Skeletal muscle cell (primary cell): Measurements from ENCODE around the gene ADRB2.
"Not testable (repeated sequence)": the region's sequence is repeated elsewhere in the genome, so short reads cannot be mapped to it uniquely, and the experiment has no call there.

ENCODE experiments used
- DNase-seq: peaks from one replicate; pipeline ENCODE4 v3.0.0-alpha.2; 2010; ENCODE audit warnings: low read depth
- H3K4me3 ChIP-seq: 2 replicates; pipeline ENCODE4 v1.5.1; 2011; ENCODE audit warnings: low read depth, mild to moderate bottlenecking, control low read depth, low read length, moderate library complexity

Gene ADRB2

DNA sequence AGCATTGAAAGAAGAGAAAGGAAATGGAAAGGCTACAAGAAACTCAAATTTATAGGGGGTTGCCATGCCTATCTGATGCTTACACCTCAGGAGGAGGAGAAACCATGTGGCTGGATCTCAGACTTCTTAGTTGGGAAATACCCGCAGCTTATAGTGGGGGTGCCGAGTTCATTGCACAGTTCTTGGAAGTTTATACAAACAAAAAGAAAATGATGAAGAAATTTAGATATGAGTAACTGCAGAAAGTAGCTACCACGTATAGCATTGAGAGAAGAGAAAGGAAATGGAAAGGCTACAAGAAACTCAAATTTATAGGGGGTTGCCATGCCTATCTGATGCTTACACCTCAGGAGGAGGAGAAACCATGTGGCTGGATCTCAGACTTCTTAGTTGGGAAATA lies 23.0 kb upstream of the ADRB2 start:
- DNase-seq, H3K4me3 ChIP-seq: not testable (repeated sequence)

DNA sequence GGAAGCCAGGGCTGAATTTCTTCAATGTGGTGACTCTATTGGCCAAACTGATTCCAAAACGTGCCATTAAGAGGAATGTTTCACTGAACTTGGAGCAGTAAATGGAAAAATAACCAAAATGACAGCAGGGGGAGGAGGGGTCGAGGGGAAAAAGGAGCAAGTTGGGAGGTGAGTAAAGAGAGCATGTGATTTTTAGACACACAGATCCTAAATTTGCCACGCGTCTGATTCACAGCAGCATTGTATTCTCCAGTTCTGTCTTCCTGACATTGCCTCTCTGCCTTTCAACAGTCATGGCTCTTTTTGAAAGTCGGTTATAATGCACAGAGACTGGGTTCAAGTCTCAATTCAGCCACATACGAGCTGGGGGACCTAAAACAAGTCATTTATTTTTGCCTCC lies 22.0 kb upstream of the ADRB2 start:
- no peak for DNase-seq
- no peak overlapping the region for H3K4me3 ChIP-seq

DNA sequence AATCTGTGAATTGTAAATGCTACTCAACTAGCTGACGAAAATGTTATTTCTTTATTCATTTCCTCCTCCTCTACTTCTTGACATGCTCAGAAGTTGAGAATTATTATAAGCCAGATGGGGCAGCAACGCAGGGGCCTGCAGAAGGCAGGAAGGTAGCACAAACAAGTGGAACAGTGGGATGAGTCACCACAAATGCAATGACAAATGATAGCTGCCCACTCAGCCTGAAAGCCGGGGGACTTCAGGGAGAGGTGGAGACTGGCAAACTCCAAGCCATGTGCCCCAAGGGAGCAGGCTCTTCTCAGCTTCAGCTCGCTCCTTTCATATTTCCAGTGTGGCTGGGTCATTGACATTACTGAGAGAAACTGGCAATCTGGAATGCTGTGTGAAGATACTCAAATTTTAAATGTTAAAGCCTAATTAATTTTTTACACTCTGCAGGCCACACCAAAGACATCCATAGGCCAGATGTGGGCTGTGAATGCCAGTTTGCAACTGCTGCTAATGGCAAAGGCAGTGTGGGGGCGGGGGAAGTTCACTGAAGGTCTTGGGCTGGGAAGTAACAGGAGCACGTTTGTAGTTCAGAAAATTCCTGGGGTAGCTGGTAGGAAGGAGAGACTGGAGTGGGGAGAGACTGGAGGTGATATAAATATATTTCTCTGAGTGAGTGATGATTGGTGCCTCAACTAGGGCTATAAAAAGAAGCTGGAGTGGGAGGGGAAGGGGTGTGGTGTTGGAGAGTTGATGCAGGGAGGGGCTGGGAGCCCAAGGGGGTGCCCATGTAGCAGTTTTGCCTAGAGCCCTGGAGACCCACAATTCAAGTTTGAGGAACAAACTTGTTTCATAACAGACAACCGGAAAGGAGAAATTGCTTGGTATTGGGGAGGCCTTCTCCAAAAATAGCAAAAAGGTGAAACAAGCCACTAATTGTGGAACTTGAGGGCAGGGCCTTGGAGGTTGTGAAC lies 20.8 kb upstream of the ADRB2 start:
- H3K4me3 ChIP-seq = no peak overlapping the region
- DNase-seq = no peak

DNA sequence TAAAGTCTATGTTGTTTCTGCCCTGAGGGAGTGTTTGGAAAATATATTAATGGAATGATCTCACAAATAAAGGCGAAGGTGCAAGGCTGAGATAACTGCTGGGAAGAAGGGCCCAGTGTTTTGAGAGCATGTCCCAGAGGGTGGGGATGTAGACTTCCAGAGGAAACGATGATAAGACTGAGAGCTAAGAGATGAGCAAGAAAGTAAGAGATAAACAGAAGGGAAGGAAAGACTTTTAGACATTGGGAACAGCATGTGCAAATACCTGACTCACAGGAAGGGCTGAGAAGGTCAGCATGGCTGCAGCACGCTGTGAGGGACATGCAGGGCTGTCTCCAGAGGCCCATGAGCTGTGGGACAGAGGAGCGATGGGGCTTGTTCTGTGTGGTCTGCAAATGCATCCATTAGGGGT lies 19.9 kb upstream of the ADRB2 start:
- DNase-seq = no peak
- H3K4me3 ChIP-seq = no peak overlapping the region

DNA sequence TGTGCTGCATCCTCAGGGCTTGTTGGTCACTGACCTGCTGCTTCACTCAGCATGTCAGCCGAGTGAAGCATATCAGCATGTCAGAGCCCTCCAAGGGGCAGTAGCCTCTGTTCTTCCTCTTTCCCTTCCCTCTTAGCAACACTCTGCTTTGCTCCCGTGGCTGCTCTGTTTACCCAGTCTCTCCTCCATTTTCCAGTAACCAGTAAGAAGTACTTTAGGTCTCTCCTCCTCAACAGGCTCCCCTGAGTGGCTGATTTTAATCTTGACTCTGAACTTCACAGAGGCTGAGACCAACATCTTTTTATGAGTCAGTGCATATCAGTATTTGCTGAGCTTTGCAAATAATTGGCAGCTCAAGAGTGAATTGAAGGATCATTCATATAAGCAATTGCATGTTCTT lies 18.6 kb upstream of the ADRB2 start:
- DNase-seq = no peak
- H3K4me3 ChIP-seq = no peak overlapping the region

DNA sequence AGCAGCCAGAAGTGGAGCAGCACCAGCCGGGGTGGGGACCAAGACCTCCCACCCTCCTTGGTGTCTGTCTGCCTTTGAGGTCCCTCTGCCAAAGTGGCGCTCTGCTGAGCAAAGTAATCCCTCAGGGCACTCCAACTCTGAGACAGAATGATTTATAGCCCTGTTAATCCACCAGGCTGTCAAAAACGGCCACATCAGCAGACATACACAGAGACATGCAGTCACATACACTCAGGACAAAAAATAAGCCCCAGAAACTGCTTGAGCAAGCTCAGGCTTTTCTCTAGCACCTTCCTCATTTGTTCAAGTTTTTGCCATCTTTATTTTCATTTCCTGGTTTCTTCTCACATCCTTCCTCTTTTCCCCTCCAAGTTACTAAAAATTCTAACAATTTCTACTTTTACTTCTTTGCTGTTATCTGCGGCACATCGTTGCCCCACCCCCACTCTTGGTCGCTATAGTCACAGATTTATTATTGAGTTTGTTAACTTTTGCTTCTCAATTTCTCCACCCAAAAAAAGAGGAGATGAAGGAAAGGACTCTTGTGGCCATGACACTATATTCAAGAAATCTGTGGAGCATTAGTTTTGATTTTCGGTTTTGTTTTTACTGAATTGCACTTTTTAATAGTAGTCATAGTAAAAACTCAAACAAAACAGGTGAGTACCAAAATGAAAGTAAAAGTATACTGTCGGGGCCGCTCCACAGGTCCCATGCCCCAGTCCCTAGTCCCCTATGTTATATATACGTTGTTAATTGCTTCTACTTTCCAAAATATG lies 17.4 kb upstream of the ADRB2 start:
- DNase-seq = no peak
- H3K4me3 ChIP-seq = no peak overlapping the region

DNA sequence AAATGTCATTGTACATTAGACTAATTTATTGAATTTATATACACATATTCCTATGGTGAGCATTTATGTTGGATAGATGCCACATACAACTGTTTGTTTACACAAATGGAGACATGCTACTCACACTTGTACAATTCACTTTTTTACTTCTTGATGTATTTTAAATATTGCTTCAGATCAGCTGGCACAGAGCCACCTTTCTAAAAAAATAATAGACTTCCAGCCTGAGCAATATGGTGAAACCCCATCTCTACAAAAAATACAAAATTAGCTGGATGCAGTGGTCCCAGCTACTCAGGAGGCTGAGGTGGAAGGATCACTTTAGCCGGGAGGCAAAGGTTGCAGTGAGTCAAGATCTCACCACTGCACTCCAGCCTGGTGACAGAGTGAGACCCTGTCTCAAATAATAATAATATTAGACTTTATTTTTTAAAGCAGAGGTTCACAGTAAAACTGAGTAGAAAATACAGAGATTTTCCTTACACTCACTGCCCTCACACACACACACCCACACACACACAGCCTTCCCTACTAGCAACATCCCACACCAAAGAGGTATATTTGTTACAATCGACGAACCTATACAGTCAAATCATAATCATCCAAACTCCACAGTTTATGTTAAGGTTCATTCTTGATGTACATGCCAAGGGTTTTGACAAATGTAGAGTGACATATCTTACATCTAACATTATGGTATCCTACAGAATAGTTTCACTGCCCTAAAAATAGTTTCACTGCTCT lies 16.5 kb upstream of the ADRB2 start:
- H3K4me3 ChIP-seq = no peak overlapping the region
- no peak for DNase-seq

DNA sequence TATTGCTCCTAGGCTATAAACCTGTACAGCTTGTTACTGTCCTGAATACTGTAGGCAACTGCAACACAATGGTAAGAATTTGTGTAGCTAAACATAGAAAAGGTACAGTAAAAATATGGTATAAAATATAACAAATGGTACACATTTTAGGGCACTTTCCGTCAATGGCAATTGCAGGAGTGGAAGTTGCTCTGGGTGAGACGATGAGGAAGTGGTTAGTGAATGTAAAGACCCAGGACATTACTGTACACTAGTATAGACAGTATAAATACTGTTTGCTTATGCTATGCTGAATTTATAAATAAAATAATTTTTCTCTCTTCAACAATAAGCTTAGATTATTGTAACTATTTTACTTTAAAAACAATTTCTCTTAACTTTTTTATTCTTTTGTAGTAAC lies 15.6 kb upstream of the ADRB2 start:
- no peak for DNase-seq
- H3K4me3 ChIP-seq = no peak overlapping the region

DNA sequence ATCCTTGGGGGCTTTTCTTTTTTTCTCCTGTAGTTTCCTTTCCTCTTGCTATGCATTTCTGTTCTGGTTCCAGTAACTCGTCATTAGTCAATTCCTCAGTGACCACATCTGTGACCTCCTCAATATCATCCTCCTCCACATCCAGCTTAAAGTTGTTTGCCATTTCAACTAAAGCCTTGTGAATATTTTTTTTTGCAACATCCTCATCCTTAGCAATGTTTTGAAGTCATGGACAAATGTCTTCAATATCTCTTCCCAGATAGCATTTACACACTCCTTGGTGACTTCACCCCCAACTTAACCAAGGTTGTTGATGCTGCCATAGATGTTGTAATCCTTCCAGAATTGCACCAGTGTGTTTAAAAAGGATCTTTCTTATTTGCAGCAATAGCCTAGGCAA lies 14.7 kb upstream of the ADRB2 start:
- DNase-seq = no peak
- H3K4me3 ChIP-seq = no peak overlapping the region

DNA sequence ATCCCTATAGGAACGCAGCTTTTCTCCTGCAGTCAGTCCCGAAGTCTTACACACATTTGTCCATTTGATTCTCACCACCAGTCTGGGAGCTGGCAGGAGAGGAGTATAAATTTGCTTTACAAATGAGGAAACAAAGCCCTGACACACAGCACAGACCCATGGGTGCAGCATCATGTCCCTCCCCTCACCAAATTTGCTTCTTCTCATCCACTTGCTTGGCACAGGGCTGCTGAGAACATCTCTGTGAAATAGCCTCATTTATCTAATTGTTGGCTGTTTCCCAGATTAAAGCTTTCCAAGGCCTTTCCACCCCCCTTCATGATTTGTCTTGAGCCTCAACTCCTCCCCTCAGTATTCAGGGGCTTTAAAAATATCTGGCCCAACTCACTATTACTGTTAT lies 11.3 kb upstream of the ADRB2 start:
- no peak for DNase-seq
- H3K4me3 ChIP-seq = no peak overlapping the region

DNA sequence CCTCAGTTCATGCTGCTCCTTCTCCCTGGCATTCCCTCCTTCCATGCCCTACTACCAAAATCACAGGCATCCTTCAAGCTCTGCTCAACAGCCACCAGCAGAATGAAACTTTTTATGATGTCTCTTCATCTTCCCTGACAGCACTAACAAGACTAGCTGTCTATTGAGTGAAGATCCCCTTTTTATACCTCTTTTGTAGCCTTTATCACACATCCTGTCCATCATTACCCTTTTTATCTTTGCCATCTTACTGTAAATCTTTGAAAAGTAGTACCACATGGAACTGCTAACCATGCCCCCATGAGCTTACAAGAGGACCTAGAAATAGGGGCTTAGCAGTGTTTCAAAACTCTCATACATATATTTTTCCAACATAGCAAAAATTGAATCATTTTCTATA lies 10.8 kb upstream of the ADRB2 start:
- no peak overlapping the region for H3K4me3 ChIP-seq
- no peak for DNase-seq

DNA sequence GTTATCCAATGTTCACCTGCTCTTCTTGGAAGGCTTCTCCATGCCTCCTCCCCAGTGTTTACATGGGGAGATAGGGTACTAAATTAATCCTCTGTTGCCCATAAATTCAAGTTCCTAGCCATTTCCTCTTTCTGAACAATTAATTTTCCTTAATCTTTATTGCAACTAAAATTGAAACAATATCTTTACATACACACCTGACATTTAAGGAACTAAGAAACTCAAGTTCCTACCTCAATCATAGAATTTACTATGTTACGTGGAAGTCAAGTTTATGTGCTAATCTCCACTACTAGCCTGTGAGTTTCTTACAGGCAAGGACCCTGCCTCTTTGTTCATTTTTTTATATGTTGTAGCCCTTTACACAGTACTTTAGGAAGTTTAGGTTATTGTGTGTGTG lies 10.1 kb upstream of the ADRB2 start:
- no peak for DNase-seq
- H3K4me3 ChIP-seq = no peak overlapping the region

DNA sequence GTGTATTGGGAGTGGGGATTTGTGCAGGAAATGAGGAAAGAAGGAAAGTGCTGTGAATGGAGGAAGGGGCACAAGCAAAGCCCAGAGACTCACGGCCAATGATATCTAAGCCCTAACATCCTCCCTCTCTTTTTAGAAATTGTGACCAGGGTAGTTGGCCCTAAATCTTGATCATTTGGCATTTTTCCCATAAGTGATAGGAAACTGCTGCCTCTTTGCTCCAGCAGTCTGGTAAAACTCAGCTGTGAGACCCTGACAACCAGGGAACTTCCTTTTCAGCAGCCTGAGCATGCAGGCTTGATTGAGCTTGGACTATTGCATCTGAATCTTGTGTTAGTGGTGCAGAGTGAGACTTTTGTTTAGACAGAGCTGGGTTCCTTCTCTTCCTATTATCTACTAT lies 9.6 kb upstream of the ADRB2 start:
- H3K4me3 ChIP-seq = no peak overlapping the region
- no peak for DNase-seq

DNA sequence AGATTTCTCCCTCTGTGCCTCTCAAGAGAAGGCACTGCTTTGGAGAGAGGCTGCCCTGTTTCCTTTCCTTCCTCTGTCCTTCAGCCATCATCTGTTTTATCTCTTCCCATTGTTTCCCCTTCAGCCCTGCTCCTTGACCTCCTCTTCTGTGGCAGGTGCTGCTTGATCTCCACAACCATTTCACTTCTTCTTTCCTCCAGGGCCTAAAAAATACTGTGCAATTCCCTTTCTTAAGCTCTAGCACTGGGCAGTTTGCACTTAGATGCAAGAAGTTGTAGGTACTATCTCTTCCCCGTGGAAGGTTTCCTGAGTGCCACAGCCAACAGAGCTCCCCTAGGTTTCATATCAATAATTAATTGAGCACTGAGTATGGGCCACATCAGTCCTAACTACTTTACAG lies 8.8 kb upstream of the ADRB2 start:
- DNase-seq = no peak
- no peak overlapping the region for H3K4me3 ChIP-seq

DNA sequence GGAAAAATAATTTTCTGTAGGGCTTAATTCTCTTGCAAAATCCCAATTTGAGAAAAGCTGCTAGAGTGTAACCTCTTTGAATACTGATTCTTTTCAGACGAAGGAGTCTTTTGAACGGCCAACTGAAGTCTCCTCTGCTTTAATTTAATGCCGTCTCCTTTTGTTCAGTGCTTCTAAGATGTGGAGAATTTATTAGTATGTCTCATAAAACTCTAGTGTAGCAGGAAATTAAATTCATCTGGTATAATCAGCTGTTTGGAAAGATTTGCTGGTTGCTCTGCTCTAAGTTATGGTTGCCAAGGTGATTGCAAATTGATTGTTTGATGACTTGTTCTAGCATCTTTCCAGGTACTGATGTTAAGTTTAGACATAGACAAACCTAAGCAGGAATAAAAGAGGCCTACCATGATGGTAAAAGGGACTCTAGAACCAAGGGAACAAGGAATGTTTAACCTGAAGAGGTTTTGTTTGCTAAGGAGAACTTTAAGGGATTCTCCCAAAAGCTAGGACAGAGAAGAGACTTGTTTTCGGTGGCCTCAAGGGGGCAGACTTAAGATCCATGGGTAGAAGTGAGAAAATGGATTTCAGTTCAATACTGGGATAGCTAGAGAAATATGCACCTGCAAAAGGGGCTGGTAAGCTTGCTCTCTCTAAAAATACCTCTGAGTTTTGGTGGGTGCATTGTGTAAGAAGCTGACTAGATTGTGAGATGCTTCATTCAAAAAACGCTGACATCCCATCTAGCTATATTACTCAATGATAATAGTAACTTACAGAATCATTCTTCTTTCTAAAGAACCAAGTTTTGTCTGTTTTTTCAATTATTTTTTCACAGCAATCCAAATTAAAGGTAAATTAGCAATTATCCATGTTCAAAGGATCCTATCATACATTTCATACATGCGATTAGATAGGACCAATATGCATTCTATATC lies 5.7 kb upstream of the ADRB2 start:
- no peak for DNase-seq
- H3K4me3 ChIP-seq = no peak overlapping the region

DNA sequence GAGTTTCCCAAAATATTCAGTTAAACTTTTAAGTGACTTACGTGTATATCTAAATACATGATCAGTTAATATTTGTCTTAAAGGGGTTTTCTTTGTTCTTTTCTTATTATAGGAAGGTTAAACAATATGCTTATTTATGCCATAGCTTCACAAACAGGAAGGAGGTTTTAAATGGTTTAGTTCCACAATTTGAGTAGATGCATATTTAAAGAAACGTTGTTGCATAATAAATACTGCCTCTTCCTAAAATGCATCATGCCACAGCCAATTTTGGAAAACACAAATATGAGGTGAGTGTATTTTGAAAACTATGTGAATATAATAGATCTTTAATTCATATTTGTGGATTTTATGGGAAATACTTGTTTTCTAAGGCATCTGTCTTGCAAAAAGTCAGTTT lies 2.5 kb upstream of the ADRB2 start:
- DNase-seq = no peak

DNA sequence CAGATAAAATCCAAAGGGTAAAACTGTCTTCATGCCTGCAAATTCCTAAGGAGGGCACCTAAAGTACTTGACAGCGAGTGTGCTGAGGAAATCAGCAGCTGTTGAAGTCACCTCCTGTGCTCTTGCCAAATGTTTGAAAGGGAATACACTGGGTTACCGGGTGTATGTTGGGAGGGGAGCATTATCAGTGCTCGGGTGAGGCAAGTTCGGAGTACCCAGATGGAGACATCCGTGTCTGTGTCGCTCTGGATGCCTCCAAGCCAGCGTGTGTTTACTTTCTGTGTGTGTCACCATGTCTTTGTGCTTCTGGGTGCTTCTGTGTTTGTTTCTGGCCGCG lies 727 bp upstream of the ADRB2 start:
- H3K4me3 ChIP-seq = peak overlapping the region; percentile 72
- no peak for DNase-seq

More for the DNA sequence above, 2.5 kb upstream of the ADRB2 start:
- H3K4me3 ChIP-seq = no peak overlapping the region

DNA sequence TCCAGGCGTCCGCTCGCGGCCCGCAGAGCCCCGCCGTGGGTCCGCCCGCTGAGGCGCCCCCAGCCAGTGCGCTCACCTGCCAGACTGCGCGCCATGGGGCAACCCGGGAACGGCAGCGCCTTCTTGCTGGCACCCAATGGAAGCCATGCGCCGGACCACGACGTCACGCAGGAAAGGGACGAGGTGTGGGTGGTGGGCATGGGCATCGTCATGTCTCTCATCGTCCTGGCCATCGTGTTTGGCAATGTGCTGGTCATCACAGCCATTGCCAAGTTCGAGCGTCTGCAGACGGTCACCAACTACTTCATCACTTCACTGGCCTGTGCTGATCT lies 294 bp downstream of the ADRB2 start:
- no peak for DNase-seq
- peak overlapping the region; percentile 72 for H3K4me3 ChIP-seq

DNA sequence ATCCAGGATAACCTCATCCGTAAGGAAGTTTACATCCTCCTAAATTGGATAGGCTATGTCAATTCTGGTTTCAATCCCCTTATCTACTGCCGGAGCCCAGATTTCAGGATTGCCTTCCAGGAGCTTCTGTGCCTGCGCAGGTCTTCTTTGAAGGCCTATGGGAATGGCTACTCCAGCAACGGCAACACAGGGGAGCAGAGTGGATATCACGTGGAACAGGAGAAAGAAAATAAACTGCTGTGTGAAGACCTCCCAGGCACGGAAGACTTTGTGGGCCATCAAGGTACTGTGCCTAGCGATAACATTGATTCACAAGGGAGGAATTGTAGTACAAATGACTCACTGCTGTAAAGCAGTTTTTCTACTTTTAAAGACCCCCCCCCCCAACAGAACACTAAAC lies 1.3 kb downstream of the ADRB2 start:
- no peak for DNase-seq
- H3K4me3 ChIP-seq = no peak overlapping the region
